HK-2 (cell line): Measurements from ENCODE around the gene STK11.

Experiments used
- DNase-seq: peaks from one replicate; pipeline ENCODE4 v3.0.0-alpha.2; 2018; ENCODE audit not compliant: unreplicated experiment

STK11 gene

DNA sequence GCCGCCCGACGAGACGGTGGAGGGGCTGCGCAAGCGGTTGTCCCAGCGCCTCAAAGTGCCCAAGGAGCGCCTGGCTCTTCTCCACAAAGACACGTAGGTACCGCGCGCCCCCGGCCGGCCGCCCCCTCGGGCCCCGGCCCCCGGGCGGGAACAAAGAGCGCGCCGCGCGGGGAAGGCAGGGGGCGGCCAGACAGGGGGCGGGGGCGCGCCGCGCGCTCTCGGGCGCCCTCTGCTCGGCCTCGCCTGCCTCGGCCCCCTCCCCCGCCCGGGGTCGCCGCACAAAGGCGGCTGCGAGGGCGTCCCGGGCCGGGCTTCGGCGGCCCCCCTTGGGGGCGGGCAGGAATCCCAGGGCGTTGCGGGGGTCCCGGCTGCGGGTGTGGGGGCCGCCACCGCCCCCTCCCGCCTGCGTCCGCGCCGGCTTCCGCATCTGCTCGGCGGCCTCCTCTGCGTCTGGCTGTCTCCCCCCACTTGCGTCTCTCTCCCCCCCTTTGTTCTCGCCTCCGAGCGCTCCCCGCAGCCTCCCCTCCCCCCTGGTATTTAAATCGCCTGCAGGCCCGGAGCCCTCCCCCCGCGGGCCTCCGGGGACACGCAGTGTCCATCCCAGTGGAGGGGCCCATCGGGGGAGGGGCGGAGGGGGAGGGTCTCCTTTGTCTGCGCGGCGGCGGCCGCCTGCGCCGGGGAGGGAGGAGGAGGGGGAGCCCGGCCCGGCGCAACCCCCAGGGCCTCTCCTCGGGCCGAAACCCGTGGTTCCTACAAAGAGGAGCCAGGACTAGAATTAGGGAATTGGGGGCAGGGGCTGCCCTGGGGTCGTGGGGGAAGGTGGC, 45.1 kb downstream of the STK11 start:
- peak; percentile 39 for DNase-seq

DNA sequence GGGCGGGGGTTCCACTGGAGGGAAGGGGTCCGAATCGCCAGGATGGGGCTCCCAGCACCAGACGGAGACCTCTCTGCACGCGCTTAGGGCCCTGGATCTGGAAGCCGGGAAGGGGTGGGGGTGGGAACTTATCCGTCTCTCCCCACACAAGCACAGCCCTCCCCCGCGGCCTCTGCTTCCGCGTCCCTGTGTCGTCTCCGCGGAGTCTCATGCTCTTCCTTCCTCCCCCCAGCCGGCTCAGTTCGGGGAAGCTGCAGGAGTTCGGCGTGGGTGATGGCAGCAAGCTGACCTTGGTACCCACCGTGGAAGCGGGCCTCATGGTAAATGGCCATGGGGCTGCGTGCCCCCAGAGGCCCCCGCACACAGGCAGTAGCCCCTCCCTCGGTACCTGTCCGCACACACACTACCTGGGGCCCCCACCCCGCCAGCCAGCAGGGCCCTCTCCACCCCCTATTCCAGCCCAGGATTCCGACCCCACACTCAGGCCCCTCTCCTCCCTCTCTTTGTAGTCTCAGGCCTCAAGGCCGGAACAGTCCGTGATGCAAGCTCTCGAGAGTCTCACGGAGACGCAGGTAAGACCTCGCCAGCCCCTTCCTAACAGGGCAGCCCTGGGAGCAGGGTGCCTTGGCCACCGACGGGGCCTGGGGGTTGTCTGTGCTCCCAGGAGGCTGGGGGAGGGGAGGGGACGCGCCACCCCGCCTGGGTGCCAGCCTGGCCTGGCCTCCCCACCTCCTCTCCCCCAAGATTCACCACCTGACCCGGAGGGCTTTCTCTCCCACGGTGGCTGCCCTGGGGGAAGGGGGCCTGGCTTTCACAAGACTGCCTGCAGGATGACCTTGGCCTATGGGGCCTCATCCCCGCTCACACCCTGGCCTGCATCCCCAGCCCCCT, 46.0 kb downstream of the STK11 start:
- DNase-seq, result peak; percentile 74

- peak; percentile 91 for DNase-seq
Observed at GRCh38 chr19:1252221-1252820, 46.7 kb downstream of the STK11 start.

DNA sequence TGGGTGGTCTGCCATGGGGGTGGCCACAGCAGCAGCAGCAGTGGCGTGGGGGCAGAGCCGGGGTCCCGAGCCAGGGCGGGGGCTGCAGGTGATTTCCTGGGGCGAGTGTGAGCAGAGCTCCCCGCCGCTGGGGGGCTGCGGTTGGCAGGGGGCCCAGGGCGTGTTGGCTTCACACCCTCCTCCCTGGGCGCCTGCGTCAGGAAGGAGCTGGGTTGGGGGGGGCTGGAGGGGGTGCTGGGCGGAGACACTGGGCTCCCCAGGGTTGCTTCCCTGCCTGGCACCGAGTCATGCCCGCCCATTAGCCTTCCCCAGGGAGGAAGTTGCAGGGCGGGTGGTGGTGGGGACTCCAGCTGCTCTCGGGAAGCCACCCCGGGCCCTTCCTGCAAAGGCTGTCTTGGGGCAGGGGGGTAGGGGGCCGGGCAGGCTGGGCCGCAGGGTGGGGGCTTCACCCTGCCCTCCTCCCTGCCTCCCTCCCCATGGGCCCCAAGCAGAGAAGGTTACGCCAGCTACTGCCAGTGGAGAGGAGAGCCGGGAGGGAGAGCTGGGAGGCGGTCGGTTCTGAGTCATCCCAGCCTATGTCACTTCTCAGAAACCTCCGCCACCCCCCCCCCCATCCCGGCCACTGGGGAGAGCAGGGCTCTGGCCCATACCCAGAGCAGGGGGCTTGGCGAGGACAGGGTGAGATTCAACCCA, 47.4 kb downstream of the STK11 start:
- peak; percentile 95 for DNase-seq

- DNase-seq, result no peak
Observed at GRCh38 chr19:1253514-1254080, 48.0 kb downstream of the STK11 start.

- DNase-seq, result no peak
Observed at GRCh38 chr19:1254081-1254527, 48.5 kb downstream of the STK11 start.

- no peak for DNase-seq
Observed at GRCh38 chr19:1254530-1255185, 49.1 kb downstream of the STK11 start.

GRCh38 chr19:1255186-1256161, 49.9 kb downstream of the STK11 start:
- DNase-seq, result no peak

DNA sequence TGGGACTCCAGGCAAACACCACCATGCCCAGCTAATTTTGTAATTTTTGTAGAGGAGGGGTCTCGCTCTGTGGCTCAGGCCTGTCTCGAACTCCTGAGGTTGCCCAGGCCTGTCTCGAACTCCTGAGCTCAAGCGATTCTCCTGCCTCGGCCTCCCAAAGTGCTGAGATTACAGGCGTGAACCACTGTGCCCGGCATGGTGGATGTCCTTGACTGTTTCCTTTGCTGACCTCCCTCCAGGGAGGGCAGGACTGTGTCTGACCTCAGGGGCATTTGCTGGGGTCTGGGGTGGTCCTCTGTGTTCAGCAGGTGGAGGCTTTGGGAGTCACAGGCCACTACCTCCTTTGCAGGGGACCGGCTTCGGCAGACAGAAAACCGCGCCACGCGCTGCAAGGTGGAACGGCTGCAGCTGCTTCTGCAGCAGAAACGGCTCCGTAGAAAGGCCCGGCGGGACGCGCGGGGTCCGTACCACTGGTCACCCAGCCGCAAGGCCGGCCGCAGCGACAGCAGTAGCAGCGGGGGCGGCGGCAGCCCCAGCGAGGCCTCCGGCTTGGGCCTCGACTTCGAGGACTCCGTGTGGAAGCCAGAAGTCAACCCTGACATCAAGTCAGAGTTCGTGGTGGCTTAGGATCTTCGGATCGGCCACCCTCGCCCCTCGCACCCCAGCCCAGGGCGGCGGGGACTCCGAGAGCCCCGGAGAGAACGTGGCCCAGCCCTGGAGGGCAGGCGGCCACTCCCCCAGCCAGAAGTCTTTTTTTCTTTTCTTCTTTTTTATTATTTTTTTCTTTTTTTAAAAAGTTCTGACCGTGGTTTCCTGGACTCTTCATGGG, 51.3 kb downstream of the STK11 start:
- no peak for DNase-seq

DNA sequence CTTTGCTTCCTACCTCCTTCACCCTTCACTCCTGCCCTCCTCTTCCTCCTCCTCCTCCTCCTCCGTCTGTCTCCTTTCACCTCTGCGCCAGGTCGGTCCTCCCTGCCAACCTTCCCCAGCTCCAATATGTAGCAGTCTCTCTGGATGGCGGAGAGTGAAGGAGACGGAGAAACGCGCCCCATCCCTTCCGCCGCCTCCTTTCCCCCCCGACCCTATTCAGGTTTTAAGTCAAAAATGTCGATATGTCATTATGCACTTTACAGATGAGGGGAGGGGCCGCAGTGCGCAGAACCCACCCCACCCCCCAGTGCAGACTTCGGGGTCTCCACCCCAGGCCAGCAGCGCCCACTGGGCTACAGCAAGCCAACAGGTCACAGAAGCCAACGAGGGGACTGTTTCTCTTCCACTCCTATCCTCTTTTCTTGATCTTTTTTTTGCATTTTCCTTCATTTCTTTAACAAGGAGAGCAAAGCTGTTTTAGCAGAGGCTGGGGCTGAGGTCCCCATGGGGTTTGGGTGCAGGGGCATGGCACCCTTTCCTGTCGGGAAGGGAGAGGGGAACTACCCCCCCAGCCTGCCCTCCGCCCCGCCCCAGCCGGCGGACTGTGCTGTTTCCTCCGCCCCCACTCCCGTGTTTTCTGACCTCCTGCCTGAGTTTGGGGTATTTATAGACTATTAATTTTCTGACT, 52.0 kb downstream of the STK11 start:
- no peak for DNase-seq

GRCh38 chr19:1258163-1258492, 52.5 kb downstream of the STK11 start:
- DNase-seq, result no peak

- DNase-seq, result no peak
Observed at GRCh38 chr19:1258707-1259205, 53.2 kb downstream of the STK11 start.

- DNase-seq, result peak; percentile 79
Observed at GRCh38 chr19:1259206-1259875, 53.8 kb downstream of the STK11 start.

GRCh38 chr19:1259876-1260748, 54.5 kb downstream of the STK11 start:
- DNase-seq, result peak; percentile 37

- peak; percentile 97 for DNase-seq
Observed at GRCh38 chr19:1260749-1261537, 55.4 kb downstream of the STK11 start.

GRCh38 chr19:1261538-1261797, 55.9 kb downstream of the STK11 start:
- DNase-seq, result peak; percentile 48
